Ovary (tissue), 3 donors: ENCODE measurements around the gene NPAS4.

Experiments
- EP300 ChIP-seq: sonication (generic); formaldehyde crosslinking; IDR thresholded peaks from one replicate; pipeline ENCODE4 v1.6.1; 2017; ENCODE audit warnings: antibody characterized with exemption
- TF ChIP-seq, protein P1 (sequence below), 3 donors: fragments of 450-650 bp in 2 of 3; fragments of 200-600 bp in 1 of 3; IDR thresholded peaks; one replicate each; pipeline versions ENCODE4 v1.5.1 to v1.8.0; 2016 to 2022; ENCODE audit warnings: antibody characterized with exemption in 3 of 3, mild to moderate bottlenecking in 1 of 3
- donor health status: DM: no; HTN: no; CAD: no.

- TF ChIP-seq, protein P1, sequence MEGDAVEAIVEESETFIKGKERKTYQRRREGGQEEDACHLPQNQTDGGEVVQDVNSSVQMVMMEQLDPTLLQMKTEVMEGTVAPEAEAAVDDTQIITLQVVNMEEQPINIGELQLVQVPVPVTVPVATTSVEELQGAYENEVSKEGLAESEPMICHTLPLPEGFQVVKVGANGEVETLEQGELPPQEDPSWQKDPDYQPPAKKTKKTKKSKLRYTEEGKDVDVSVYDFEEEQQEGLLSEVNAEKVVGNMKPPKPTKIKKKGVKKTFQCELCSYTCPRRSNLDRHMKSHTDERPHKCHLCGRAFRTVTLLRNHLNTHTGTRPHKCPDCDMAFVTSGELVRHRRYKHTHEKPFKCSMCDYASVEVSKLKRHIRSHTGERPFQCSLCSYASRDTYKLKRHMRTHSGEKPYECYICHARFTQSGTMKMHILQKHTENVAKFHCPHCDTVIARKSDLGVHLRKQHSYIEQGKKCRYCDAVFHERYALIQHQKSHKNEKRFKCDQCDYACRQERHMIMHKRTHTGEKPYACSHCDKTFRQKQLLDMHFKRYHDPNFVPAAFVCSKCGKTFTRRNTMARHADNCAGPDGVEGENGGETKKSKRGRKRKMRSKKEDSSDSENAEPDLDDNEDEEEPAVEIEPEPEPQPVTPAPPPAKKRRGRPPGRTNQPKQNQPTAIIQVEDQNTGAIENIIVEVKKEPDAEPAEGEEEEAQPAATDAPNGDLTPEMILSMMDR (IDR thresholded peaks at IDR 0.05) = peak; percentile 51 to 73 (median 64)
- no peak for TF ChIP-seq EP300
These were observed 17.9 kb downstream of the NPAS4 start, which contains the start of gene MRPL11 for GRCh38 chr11:66438504-66439466.
